Osteoblast (primary cell): Measurements from ENCODE around the gene STK17A. TPM values are rescaled to one million over a fixed set of nuclear protein-coding genes. Genes with fewer than 3 reads are reported as not detected.

Experiments used
- DNase-seq: peaks from one replicate; pipeline ENCODE4 v3.0.0; 2011; ENCODE audit warnings: low spot score, mixed read lengths; ENCODE audit not compliant: insufficient read length; ENCODE audit errors: missing footprints
- H2AFZ ChIP-seq: 2 replicates; pipeline ENCODE4 v1.6.0; 2011; ENCODE audit warnings: mild to moderate bottlenecking, low read length
- H3K27ac ChIP-seq: 2 replicates; pipeline ENCODE4 v1.5.1; 2011; ENCODE audit warnings: mild to moderate bottlenecking, low read depth, low read length, moderate library complexity
- H3K27me3 ChIP-seq: 2 replicates; pipeline ENCODE4 v1.6.0; 2012; ENCODE audit warnings: mild to moderate bottlenecking, control low read depth, inconsistent platforms, low read length, moderate library complexity; ENCODE audit not compliant: insufficient read depth
- H3K36me3 ChIP-seq: 2 replicates; pipeline ENCODE4 v1.5.1; 2011; ENCODE audit warnings: mild to moderate bottlenecking, low read length, control low read depth, moderate library complexity; ENCODE audit not compliant: insufficient read depth
- H3K4me1 ChIP-seq: 2 replicates; pipeline ENCODE4 v1.5.1; 2011; ENCODE audit warnings: mild to moderate bottlenecking, low read length, control low read depth, moderate library complexity; ENCODE audit not compliant: insufficient read depth
- H3K4me2 ChIP-seq: 2 replicates; pipeline ENCODE4 v1.6.0; 2011; ENCODE audit warnings: mild to moderate bottlenecking, low read length; ENCODE audit not compliant: insufficient read depth
- H3K4me3 ChIP-seq: fragments of 200-600 bp; sonication (generic); 3 replicates; pipeline ENCODE4 v1.5.1; 2012; ENCODE audit warnings: mild to moderate bottlenecking, low read length, inconsistent platforms; ENCODE audit not compliant: insufficient read depth
- H3K79me2 ChIP-seq: 2 replicates; pipeline ENCODE4 v1.6.0; 2012; ENCODE audit warnings: mild to moderate bottlenecking, low read length, control low read depth, inconsistent platforms; ENCODE audit not compliant: insufficient read depth
- H3K9me3 ChIP-seq: 2 replicates; pipeline ENCODE4 v1.5.1; 2011; ENCODE audit warnings: low read depth, low read length, control low read depth
- H4K20me1 ChIP-seq: 2 replicates; pipeline ENCODE4 v1.6.0; 2012; ENCODE audit warnings: mild to moderate bottlenecking, low read length, control low read depth; ENCODE audit not compliant: insufficient read depth
- CTCF ChIP-seq: IDR thresholded peaks from 2 replicates; pipeline ENCODE4 v1.5.1; 2011; ENCODE audit warnings: mild to moderate bottlenecking, low read depth, low read length, moderate library complexity; ENCODE audit errors: extremely low read depth
- total RNA-seq: library from RNA; depleted of rRNA; stranded (reverse); fragments of >200 nt; gene quantifications from 2 replicates; pipeline ENCODE4 v1.2.3, GENCODE V29; 2012

The STK17A gene
- total RNA-seq, 1 donor, result 109 TPM

- H3K4me2 ChIP-seq, result no peak overlapping the region
- no peak for TF ChIP-seq CTCF
- no peaks in the 10 kb centered on the region for H3K36me3 ChIP-seq
- no peaks in the 10 kb centered on the region for H3K9me3 ChIP-seq
- no peak overlapping the region for H2AFZ ChIP-seq
- no peak overlapping the region for H3K4me3 ChIP-seq
- H3K79me2 ChIP-seq, result peaks cover 100% of the 10 kb centered on the region
- peak overlapping the region; percentile 34 for H3K27ac ChIP-seq
- no peaks in the 10 kb centered on the region for H3K27me3 ChIP-seq
- DNase-seq, result no peak
- H3K4me1 ChIP-seq, result peaks cover 56% of the 10 kb centered on the region
- H4K20me1 ChIP-seq, result peaks cover 79% of the 10 kb centered on the region
Observed at GRCh38 chr7:43589728-43590127, 6.8 kb downstream of the STK17A start.

- peak overlapping the region; percentile 4 for H3K4me2 ChIP-seq
- H3K79me2 ChIP-seq, result peaks cover 100% of the 10 kb centered on the region
- no peaks in the 10 kb centered on the region for H3K27me3 ChIP-seq
- peaks cover 59% of the 10 kb centered on the region for H3K4me1 ChIP-seq
- no peak for TF ChIP-seq CTCF
- peaks cover 4% of the 10 kb centered on the region for H3K36me3 ChIP-seq
- no peak for DNase-seq
- H4K20me1 ChIP-seq, result peaks cover 80% of the 10 kb centered on the region
- peak overlapping the region; percentile 67 for H3K27ac ChIP-seq
- H3K4me3 ChIP-seq, result no peak overlapping the region
- no peak overlapping the region for H2AFZ ChIP-seq
- H3K9me3 ChIP-seq, result no peaks in the 10 kb centered on the region
Observed at GRCh38 chr7:43590862-43591557, 8.1 kb downstream of the STK17A start.

GRCh38 chr7:43591558-43592180 is 8.8 kb downstream of the STK17A start:
- DNase-seq, result peak; percentile 80
- Histone ChIP-seq H3K36me3 (peaks cover 10% of the 10 kb centered on the region), H3K4me2 (peak overlapping the region; percentile 4), H3K4me1 (peaks cover 52% of the 10 kb centered on the region), H4K20me1 (peaks cover 80% of the 10 kb centered on the region), H3K9me3 (no peaks in the 10 kb centered on the region), H3K4me3 (no peak overlapping the region), H3K79me2 (peaks cover 100% of the 10 kb centered on the region), H2AFZ (no peak overlapping the region), H3K27ac (peak overlapping the region; percentile 67), H3K27me3 (no peaks in the 10 kb centered on the region)
- TF ChIP-seq CTCF, result no peak

- no peak for DNase-seq
- Histone ChIP-seq H3K27ac (peak overlapping the region; percentile 67), H2AFZ (no peak overlapping the region), H3K9me3 (no peaks in the 10 kb centered on the region), H4K20me1 (peaks cover 77% of the 10 kb centered on the region), H3K4me2 (peak overlapping the region; percentile 2), H3K27me3 (no peaks in the 10 kb centered on the region), H3K36me3 (peaks cover 17% of the 10 kb centered on the region), H3K79me2 (peaks cover 98% of the 10 kb centered on the region), H3K4me1 (peaks cover 47% of the 10 kb centered on the region), H3K4me3 (no peak overlapping the region)
- TF ChIP-seq CTCF, result no peak
Observed at GRCh38 chr7:43592326-43592725, 9.4 kb downstream of the STK17A start.
